Subcutaneous adipose tissue (tissue), 4 donors: ENCODE results near the gene PLXNA2. TPM values are rescaled to one million over a fixed set of nuclear protein-coding genes. Genes with fewer than 3 reads are reported as not detected.

Source experiments
- CTCF ChIP-seq: fragments of 450-650 bp; IDR thresholded peaks from one replicate; pipeline ENCODE4 v1.5.1; 2016; ENCODE audit warnings: low read depth, mild to moderate bottlenecking, control low read depth, antibody characterized with exemption, moderate library complexity
- total RNA-seq, 4 donors: library from RNA; depleted of rRNA; stranded (reverse); fragments of >200 nt; gene quantifications; one replicate each; pipeline ENCODE4 v1.1.0, GENCODE V29; 2016

Gene PLXNA2
- total RNA-seq, 4 donors from 2014 or later: 6.8 to 37.5 (median 14.3) TPM

GRCh38 chr1:208026880-208027438, 217.2 kb downstream of the PLXNA2 start:
- TF ChIP-seq CTCF: no peak

- no peak for TF ChIP-seq CTCF
Observed at GRCh38 chr1:208025031-208025430, 219.2 kb downstream of the PLXNA2 start.

- TF ChIP-seq CTCF: no peak
Observed at GRCh38 chr1:208024406-208024805, 219.8 kb downstream of the PLXNA2 start.

DNA sequence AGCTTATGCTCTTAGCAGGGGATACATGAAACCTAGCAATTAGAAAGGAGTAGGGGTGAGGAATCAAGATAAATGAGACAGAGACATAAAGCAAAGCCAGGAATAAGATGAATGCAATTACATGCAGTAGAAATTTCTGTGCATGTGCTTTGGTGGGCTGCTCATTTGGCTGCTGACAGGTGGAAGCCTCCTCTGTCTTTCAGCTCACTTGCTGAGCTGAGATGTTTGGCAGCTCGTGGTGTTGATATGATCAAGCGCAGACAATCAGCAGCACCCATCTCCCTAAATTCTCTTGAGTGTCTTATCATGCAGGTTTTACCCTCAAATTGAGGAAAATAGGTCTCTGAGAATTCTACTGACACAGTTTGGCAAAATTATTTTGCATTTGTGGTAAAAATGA, 224.9 kb downstream of the PLXNA2 start:
- TF ChIP-seq CTCF: no peak

- TF ChIP-seq CTCF: no peak
Observed at GRCh38 chr1:208015255-208015654, 228.9 kb downstream of the PLXNA2 start.

DNA sequence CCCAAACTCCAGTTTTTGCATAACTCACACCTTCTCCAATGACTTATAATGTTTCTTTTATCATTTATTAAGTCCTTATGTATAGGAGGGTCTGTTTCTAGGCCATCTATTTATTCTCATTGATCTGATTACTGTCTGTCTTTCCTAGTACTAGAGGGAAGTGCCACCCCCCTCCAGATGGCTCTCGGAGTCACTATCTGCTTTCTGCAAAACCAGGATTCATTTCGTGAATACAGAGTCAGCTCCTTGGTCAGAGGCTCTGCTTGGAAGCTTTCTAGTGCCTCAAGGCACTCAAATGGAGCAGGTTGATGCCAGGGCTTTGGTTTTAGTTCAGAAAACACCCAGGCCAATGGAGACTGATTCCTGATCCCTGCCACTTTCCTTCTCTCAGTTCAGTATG, 231.0 kb downstream of the PLXNA2 start:
- no peak for TF ChIP-seq CTCF

- no peak for TF ChIP-seq CTCF
Observed at GRCh38 chr1:208012721-208013120, 231.5 kb downstream of the PLXNA2 start.
